Measurements from ENCODE around the gene SASH1. TPM values are rescaled to one million over a fixed set of nuclear protein-coding genes. Genes with fewer than 3 reads are reported as not detected.
"Not testable (repeated sequence)": the region's sequence is repeated elsewhere in the genome, so short reads cannot be mapped to it uniquely, and the experiment has no call there.

The SASH1 gene
- total and polyA plus RNA-seq, 2 donors (not counting 3 experiments of a cell fraction or from before 2014, with no cell fraction given), result 18.5 to 103 TPM

- POLR2A ChIA-PET, result no interaction called here
- Histone ChIP-seq H2AFZ (ENCODE audit: low read depth, low read length) (no peak overlapping the region), H3K79me2 (ENCODE audit: control insufficient read depth, insufficient read depth, low read length) (peaks cover 81% of the 10 kb centered on the region), H3K9ac (replicated peaks; ENCODE audit: extremely low read depth, insufficient read depth, low read length) (no peak overlapping the region), H3K9me3 (replicated peaks; ENCODE audit: control insufficient read depth, insufficient read depth, low read length) (no peaks in the 10 kb centered on the region), H3K9me1 (replicated peaks; ENCODE audit: control insufficient read depth, extremely low read depth, insufficient read depth, low read length) (no peaks in the 10 kb centered on the region), H3K4me2 (ENCODE audit: insufficient read depth, low read length) (no peak overlapping the region), H3K4me1 (ENCODE audit: control insufficient read depth, extremely low read depth, insufficient read depth, low read length) (no peaks in the 10 kb centered on the region), H4K20me1 (replicated peaks; ENCODE audit: control insufficient read depth, extremely low read depth, insufficient read depth, low read length) (no peaks in the 10 kb centered on the region), H3K36me3 (ENCODE audit: control insufficient read depth in 2 of 2, extremely low read depth in 1 of 2, insufficient read depth in 2 of 2, low read length in 2 of 2) (peaks cover 2 to 7% of the 10 kb centered on the region in 2 experiments), H3K27ac (ENCODE audit: insufficient read depth, low read depth, low read length) (no peak overlapping the region), H3K27me3 (ENCODE audit: control insufficient read depth in 2 of 2, insufficient read depth in 2 of 2, low read length in 2 of 2) (no peaks in the 10 kb centered on the region), H3K4me3 (replicated peaks in 1 of 3; ENCODE audit: insufficient read depth in 1 of 3, low read depth in 1 of 3, low read length in 3 of 3) (no peak overlapping the region)
- FAIRE-seq, result no peak
- CTCF ChIA-PET, result interaction anchor here (1.3 kb wide), 1 partner anchor 17 kb away, joined by 4 read pairs; no protein-coding TSS in a partner anchor
- no peak for TF ChIP-seq MYC (IDR thresholded peaks at IDR 0.05; ENCODE audit: low read depth, low read length)
- no peak for TF ChIP-seq CTCF (IDR thresholded peaks at IDR 0.05; ENCODE audit: extremely low read depth in 1 of 2, insufficient read depth in 1 of 2, low read depth in 1 of 2, low read length in 2 of 2)
- no peak for TF ChIP-seq EZH2 (IDR thresholded peaks at IDR 0.05; ENCODE audit: borderline replicate concordance, low read depth, low read length, severe bottlenecking)
- no peak for TF ChIP-seq FOS (IDR thresholded peaks at IDR 0.05; ENCODE audit: borderline replicate concordance, insufficient read depth, low read length)
- TF ChIP-seq GATA2 (IDR thresholded peaks at IDR 0.05; ENCODE audit: insufficient read depth, insufficient read length, low read depth, low read length), result no peak
- TF ChIP-seq POLR2A (IDR thresholded peaks at IDR 0.05; ENCODE audit: low read depth, low read length), result no peak
- TF ChIP-seq JUN (IDR thresholded peaks at IDR 0.05; ENCODE audit: borderline replicate concordance, insufficient read depth, insufficient read length, low read depth), result no peak
- TF ChIP-seq MAX (IDR thresholded peaks at IDR 0.05; ENCODE audit: insufficient read depth, insufficient read length), result no peak
- TF ChIP-seq POLR2AphosphoS5 (IDR thresholded peaks at IDR 0.05; ENCODE audit: insufficient read depth, low read depth, low read length), result no peak
- no TSS peak for BruUV-seq (replicated peaks)
- DNase-seq (ENCODE audit: low read depth, low spot score), result no peak
- intact Hi-C loops (cut with micrococcal nuclease) (no loop called here), dilution Hi-C loops (cut with MboI; ENCODE audit: extremely low pct_ligation_motif_present, low sequenced_read_pairs) (no loop called here)
These were observed 47.3 kb downstream of the SASH1 start for GRCh38 chr6:148389917-148390316.

GRCh38 chr6:148392127-148392526 lies 49.5 kb downstream of the SASH1 start:
- H4K20me1 ChIP-seq (replicated peaks; ENCODE audit: control insufficient read depth, extremely low read depth, insufficient read depth, low read length); H2AFZ ChIP-seq (ENCODE audit: low read depth, low read length); H3K9me3 ChIP-seq (replicated peaks; ENCODE audit: control insufficient read depth, insufficient read depth, low read length); H3K9me1 ChIP-seq (replicated peaks; ENCODE audit: control insufficient read depth, extremely low read depth, insufficient read depth, low read length); H3K36me3 ChIP-seq (ENCODE audit: control insufficient read depth in 2 of 2, extremely low read depth in 1 of 2, insufficient read depth in 2 of 2, low read length in 2 of 2); FAIRE-seq; dilution Hi-C loops (cut with MboI; ENCODE audit: extremely low pct_ligation_motif_present, low sequenced_read_pairs); H3K27me3 ChIP-seq (ENCODE audit: control insufficient read depth in 2 of 2, insufficient read depth in 2 of 2, low read length in 2 of 2); intact Hi-C loops (cut with micrococcal nuclease); POLR2A ChIA-PET; H3K27ac ChIP-seq (ENCODE audit: insufficient read depth, low read depth, low read length); H3K4me3 ChIP-seq (replicated peaks in 1 of 3; ENCODE audit: insufficient read depth in 1 of 3, low read depth in 1 of 3, low read length in 3 of 3); BruUV-seq (replicated peaks); H3K9ac ChIP-seq (replicated peaks; ENCODE audit: extremely low read depth, insufficient read depth, low read length); H3K4me2 ChIP-seq (ENCODE audit: insufficient read depth, low read length); DNase-seq (ENCODE audit: low read depth, low spot score): not testable (repeated sequence)
- CTCF ChIA-PET, result interaction anchor here (1.1 kb wide), 1 partner anchor 215 kb away, joined by 3 read pairs; no protein-coding TSS in a partner anchor
- H3K79me2 ChIP-seq (ENCODE audit: control insufficient read depth, insufficient read depth, low read length), result peaks cover 78% of the 10 kb centered on the region
- H3K4me1 ChIP-seq (ENCODE audit: control insufficient read depth, extremely low read depth, insufficient read depth, low read length), result peaks cover 14% of the 10 kb centered on the region

All from endothelial cell of umbilical vein (primary cell).